Ishikawa (cell line): ENCODE data around the gene LPP.

ENCODE experiments used
- CEBPB ChIP-seq: IDR thresholded peaks from 2 replicates; pipeline ENCODE4 v1.6.1; 2012
- CREB1 ChIP-seq: IDR thresholded peaks from 2 replicates; pipeline ENCODE4 v1.6.1; 2012; ENCODE audit warnings: low read depth
- EGR1 ChIP-seq: IDR thresholded peaks from 2 replicates; pipeline ENCODE4 v1.6.1; 2012
- EP300 ChIP-seq: IDR thresholded peaks from 2 replicates; pipeline ENCODE4 v1.6.1; 2012; ENCODE audit warnings: borderline replicate concordance
- FOXM1 ChIP-seq: IDR thresholded peaks from 2 replicates; pipeline ENCODE4 v1.6.1; 2012; ENCODE audit warnings: low read depth, borderline replicate concordance
- MAX ChIP-seq: IDR thresholded peaks from 2 replicates; pipeline ENCODE4 v1.6.1; 2012
- NFIC ChIP-seq: IDR thresholded peaks from 2 replicates; pipeline ENCODE4 v1.6.1; 2012
- RAD21 ChIP-seq: IDR thresholded peaks from 2 replicates; pipeline ENCODE4 v1.6.1; 2012; ENCODE audit warnings: low read depth
- REST ChIP-seq: IDR thresholded peaks from 2 replicates; pipeline ENCODE4 v1.6.1; 2012; ENCODE audit warnings: low read depth, mild to moderate bottlenecking
- TAF1 ChIP-seq: IDR thresholded peaks from 2 replicates; pipeline ENCODE4 v1.6.1; 2012; ENCODE audit warnings: low read depth, mild to moderate bottlenecking
- TEAD4 ChIP-seq: IDR thresholded peaks from 2 replicates; pipeline ENCODE4 v1.6.1; 2012

DNA sequence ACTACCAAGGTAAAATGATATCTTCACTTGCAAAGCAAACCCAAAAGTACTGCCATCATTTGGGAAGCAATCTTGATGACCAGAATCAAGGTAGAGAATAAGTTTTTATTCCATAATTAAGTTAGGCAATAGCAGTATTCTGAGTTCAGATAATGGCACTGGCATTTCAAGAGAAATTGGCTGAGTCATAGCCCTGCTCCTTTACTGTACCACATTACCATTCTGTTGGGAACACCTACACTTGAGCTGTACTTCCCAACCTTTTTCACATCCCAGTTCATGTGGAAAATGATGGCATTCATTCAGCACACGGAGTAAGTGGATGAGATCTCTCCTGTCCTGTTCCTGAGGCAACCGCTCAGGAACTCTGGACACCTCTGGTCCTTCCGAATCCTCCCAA is 706.2 kb downstream of the LPP start:
- TF ChIP-seq TAF1 (no peak), RAD21 (no peak), TEAD4 (no peak), EP300 (no peak), CREB1 (no peak), REST (no peak), MAX (no peak), NFIC (no peak), EGR1 (no peak), FOXM1 (no peak), CEBPB (no peak)
